Measurements from ENCODE around the gene PLXND1.
A peak's percentile ranks its signal among the peaks of the same experiment; 100 is the strongest.

Gene PLXND1

DNA sequence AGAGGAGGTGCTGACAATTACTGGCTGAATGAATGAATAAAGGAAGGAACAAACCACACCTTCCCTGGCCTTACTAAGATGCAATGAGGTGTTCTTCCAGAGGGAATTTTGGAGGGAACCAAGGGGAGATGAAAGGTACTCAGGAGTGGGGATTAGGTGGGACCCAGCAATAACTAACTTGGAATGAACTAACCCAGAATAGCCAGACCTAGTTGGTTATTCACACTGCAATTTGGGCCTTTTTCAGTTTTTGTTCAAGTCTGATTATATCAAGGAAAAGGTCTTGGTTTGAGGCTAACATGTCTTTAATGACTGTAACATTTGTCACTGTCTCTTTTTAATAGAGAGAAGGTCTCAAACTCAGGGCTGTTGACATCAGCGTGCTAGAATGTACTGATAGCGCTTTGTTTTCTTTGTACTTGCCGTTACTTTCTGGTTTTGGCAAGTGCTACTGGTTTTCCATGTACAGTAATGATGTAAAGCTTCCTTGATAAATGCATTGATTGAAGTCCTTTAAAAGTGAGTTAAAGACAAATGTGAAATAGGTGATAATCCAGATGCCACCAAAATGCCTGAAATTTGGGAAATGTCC, 3.2 kb upstream of the PLXND1 start:
- in situ Hi-C loops (cut with MboI; ENCODE audit: low pct_unique_long_range_greater_than_20kb, low sequenced_read_pairs, unreplicated experiment), result no loop called here
- no peak for DNase-seq (ENCODE audit: low spot score)
- TF ChIP-seq, protein P1, sequence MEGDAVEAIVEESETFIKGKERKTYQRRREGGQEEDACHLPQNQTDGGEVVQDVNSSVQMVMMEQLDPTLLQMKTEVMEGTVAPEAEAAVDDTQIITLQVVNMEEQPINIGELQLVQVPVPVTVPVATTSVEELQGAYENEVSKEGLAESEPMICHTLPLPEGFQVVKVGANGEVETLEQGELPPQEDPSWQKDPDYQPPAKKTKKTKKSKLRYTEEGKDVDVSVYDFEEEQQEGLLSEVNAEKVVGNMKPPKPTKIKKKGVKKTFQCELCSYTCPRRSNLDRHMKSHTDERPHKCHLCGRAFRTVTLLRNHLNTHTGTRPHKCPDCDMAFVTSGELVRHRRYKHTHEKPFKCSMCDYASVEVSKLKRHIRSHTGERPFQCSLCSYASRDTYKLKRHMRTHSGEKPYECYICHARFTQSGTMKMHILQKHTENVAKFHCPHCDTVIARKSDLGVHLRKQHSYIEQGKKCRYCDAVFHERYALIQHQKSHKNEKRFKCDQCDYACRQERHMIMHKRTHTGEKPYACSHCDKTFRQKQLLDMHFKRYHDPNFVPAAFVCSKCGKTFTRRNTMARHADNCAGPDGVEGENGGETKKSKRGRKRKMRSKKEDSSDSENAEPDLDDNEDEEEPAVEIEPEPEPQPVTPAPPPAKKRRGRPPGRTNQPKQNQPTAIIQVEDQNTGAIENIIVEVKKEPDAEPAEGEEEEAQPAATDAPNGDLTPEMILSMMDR (IDR thresholded peaks at IDR 0.05; ENCODE audit: extremely low read depth, insufficient read depth, missing control alignments), result no peak

DNA sequence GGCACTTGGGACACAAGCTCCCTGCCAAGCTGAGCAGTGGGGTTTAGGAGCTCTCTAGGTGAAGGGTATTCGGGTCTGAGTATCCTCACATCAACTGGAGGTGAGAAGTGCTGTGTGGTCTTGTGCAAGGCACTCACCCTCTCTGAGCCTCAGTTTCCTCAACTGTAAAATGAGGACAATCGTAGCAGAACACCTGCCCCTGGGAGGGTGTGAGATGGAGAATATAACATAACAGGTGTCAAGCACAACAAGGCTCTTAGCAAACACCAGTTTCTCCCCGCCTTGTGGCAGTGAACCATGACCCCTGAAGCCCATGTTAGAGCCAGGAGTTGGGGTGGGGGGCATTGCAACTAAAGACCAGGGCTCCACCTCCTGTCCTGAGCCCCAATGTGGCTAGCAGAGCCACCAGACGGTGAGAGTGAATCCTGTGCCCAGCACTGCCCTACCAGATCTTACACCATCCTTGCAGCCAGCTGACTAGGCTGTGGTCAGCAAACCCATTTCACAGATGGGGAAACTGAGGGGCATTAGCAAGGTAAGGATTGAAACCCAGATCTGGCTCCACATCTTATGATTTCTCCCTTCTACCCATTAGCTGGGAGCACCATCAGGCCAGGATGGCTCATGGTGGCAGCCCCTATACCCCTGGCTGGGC, 2.6 kb upstream of the PLXND1 start:
- TF ChIP-seq, protein P1 (IDR thresholded peaks at IDR 0.05; ENCODE audit: extremely low read depth, insufficient read depth, missing control alignments), result no peak
- DNase-seq (ENCODE audit: low spot score), result no peak
- in situ Hi-C loops (cut with MboI; ENCODE audit: low pct_unique_long_range_greater_than_20kb, low sequenced_read_pairs, unreplicated experiment), result no loop called here

DNA sequence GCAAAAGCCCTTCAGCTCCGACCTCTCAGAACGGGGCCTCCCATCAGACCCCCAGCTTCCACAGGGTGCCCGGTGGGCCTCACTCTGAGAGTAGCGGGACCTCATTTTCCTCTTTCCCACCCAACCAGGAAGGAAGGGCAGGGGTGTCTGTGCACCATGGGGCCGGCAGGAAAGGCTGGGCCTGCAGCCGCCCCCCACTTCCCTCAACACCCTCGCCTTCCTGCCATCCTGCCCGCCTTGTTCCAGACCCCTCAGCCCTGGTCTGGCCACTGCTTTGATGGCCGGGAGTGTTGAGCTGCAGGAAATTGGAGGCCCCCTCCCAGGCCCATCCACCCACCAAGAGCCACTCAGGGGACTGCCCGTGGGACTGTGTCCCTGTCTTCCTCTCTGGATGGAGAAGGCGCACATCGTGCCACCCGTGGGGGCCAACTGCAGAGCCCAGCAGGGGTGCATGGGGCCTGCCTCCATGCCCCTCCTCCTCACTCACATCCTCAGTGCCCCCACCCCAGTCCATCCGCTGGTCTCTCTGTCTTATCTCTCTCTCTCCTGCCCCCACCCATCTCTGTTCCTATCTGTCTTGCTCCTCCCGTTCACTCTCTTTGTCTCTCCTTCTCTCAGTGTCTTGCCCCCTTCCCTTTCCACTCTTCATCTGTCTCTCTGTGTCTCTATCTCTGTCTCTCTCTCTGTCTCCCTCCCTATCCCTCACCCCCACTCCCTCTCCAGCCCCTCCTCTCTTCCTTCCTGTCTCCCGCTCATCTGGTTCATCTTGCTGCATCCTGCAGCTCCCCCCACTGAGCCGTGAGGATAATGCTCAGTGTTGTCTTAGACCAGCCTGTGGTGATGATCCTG, 1.8 kb upstream of the PLXND1 start:
- in situ Hi-C loops (cut with MboI; ENCODE audit: low pct_unique_long_range_greater_than_20kb, low sequenced_read_pairs, unreplicated experiment), result no loop called here
- DNase-seq (ENCODE audit: low spot score), result no peak
- TF ChIP-seq, protein P1 (IDR thresholded peaks at IDR 0.05; ENCODE audit: extremely low read depth, insufficient read depth, missing control alignments), result no peak

DNA sequence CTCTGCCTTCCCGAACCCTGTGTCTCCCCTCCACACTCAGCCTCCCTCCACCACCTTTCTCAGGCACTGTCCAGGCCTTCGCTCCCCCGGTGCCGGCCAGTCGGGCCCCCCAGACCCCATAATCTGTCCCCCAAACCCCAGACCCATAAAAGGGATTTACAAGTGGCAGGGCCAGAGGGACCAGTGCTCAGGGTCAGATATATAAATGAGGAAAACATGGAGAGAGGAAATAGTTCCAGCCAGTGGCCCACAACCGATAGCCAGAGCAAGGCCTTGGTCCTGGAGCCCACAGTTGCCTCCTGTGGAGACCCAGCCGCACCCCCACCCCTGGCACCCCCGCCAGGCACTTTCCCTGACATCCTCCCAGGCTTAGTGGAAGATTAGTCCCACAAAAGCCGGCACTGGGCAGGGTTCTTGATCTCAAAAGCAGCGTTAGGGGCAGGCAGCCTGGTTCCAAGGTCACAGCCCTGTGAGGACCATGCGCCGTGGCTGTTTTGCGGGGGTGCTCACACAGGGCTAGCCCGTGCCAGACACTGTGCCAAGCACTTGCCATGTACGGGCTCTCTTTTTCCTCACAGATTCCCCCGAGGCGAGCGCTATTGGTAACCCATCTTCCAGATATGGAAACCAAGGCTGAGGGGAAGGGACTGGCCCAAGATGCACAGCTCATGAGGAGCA, 1.1 kb upstream of the PLXND1 start:
- in situ Hi-C loops (cut with MboI; ENCODE audit: low pct_unique_long_range_greater_than_20kb, low sequenced_read_pairs, unreplicated experiment), result no loop called here

GRCh38 chr3:129605922-129606635, 397 bp downstream of the PLXND1 start:
- peak; percentile 75 for DNase-seq (ENCODE audit: low spot score)
- in situ Hi-C loops (cut with MboI; ENCODE audit: low pct_unique_long_range_greater_than_20kb, low sequenced_read_pairs, unreplicated experiment), result no loop called here
- TF ChIP-seq, protein P1 (IDR thresholded peaks at IDR 0.05; ENCODE audit: extremely low read depth, insufficient read depth, missing control alignments), result no peak

More for the DNA sequence above, 1.1 kb upstream of the PLXND1 start:
- DNase-seq (ENCODE audit: low spot score), result no peak
- TF ChIP-seq, protein P1 (IDR thresholded peaks at IDR 0.05; ENCODE audit: extremely low read depth, insufficient read depth, missing control alignments), result no peak

All from GM13977 (cell line).